Activated CD4-positive, alpha-beta T cell treated with anti-CD3 and anti-CD28 coated beads, Interleukin-2, amount 50 U/mL, for 1 hour (primary cell): ENCODE data around the gene FAM3C.

Source experiments
- DNase-seq: peaks from one replicate; pipeline ENCODE4 v3.0.0-alpha.2; 2020

FAM3C gene

GRCh38 chr7:121373177-121373576, 22.9 kb downstream of the FAM3C start:
- no peak for DNase-seq

GRCh38 chr7:121372376-121373010, 23.6 kb downstream of the FAM3C start:
- no peak for DNase-seq

- DNase-seq, result no peak
These were observed 24.2 kb downstream of the FAM3C start for GRCh38 chr7:121371883-121372282.

- no peak for DNase-seq
These were observed 24.7 kb downstream of the FAM3C start for GRCh38 chr7:121371367-121371766.

- DNase-seq, result no peak
These were observed 26.6 kb downstream of the FAM3C start for GRCh38 chr7:121369462-121369861.

GRCh38 chr7:121366852-121367431, 29.2 kb downstream of the FAM3C start:
- DNase-seq, result peak; percentile 3

- no peak for DNase-seq
These were observed 35.5 kb downstream of the FAM3C start for GRCh38 chr7:121360564-121360963.

- DNase-seq, result no peak
These were observed 40.5 kb downstream of the FAM3C start for GRCh38 chr7:121355574-121355973.

- no peak for DNase-seq
These were observed 43.8 kb downstream of the FAM3C start for GRCh38 chr7:121352323-121352722.

- no peak for DNase-seq
These were observed 44.4 kb downstream of the FAM3C start for GRCh38 chr7:121351682-121352081.

GRCh38 chr7:121344497-121344896, 51.6 kb downstream of the FAM3C start:
- DNase-seq, result no peak

GRCh38 chr7:121344093-121344492, 52.0 kb downstream of the FAM3C start:
- no peak for DNase-seq

GRCh38 chr7:121343302-121343701, 52.8 kb downstream of the FAM3C start:
- DNase-seq, result no peak

GRCh38 chr7:121342631-121343030, 53.5 kb downstream of the FAM3C start:
- DNase-seq, result no peak

GRCh38 chr7:121341933-121342332, 54.2 kb downstream of the FAM3C start:
- no peak for DNase-seq

GRCh38 chr7:121339082-121339481, 57.0 kb downstream of the FAM3C start:
- DNase-seq, result no peak

GRCh38 chr7:121337398-121337797, 58.7 kb downstream of the FAM3C start:
- no peak for DNase-seq

GRCh38 chr7:121336579-121336978, 59.5 kb downstream of the FAM3C start:
- no peak for DNase-seq

- no peak for DNase-seq
These were observed 61.0 kb downstream of the FAM3C start for GRCh38 chr7:121334875-121335648.

GRCh38 chr7:121334376-121334775, 61.7 kb downstream of the FAM3C start:
- DNase-seq, result no peak

GRCh38 chr7:121331574-121331973, 64.5 kb downstream of the FAM3C start:
- DNase-seq, result no peak

- no peak for DNase-seq
These were observed 65.1 kb downstream of the FAM3C start for GRCh38 chr7:121331048-121331447.

- DNase-seq, result no peak
These were observed 65.9 kb downstream of the FAM3C start for GRCh38 chr7:121330053-121330833.
